Esophagus squamous epithelium (tissue), 5 donors: ENCODE measurements around the gene C6orf58. TPM values are rescaled to one million over a fixed set of nuclear protein-coding genes. Genes with fewer than 3 reads are reported as not detected.
A peak's percentile ranks its signal among the peaks of the same experiment; 100 is the strongest.

ENCODE experiments used
- DNase-seq: peaks from one replicate; lab custom pipeline; 2025; lab: John Stamatoyannopoulos, UW
- H3K27ac ChIP-seq, 4 donors: fragments of 200-600 bp; sonication (generic); one replicate each; pipeline ENCODE4 v1.5.1; 2016 to 2019; ENCODE audit warnings: mild to moderate bottlenecking in 1 of 4
- H3K27me3 ChIP-seq, 4 donors: fragments of 200-600 bp; sonication (generic); 1 replicate in 3 of 4; 2 replicates in 1 of 4; pipeline versions ENCODE4 v1.5.1 to v1.6.0; 2017 to 2021; ENCODE audit warnings: antibody characterized with exemption in 1 of 4
- H3K36me3 ChIP-seq, 3 donors: fragments of 200-600 bp; sonication (generic); one replicate each; pipeline ENCODE4 v1.5.1; 2016 to 2019
- H3K4me1 ChIP-seq, 3 donors: fragments of 200-600 bp; sonication (generic); one replicate each; pipeline ENCODE4 v1.5.1; 2017 to 2019
- H3K4me3 ChIP-seq, 4 donors: fragments of 200-600 bp; sonication (generic); 1 replicate in 3 of 4; 2 replicates in 1 of 4; pipeline ENCODE4 v1.5.1; 2016 to 2019; ENCODE audit warnings: mild to moderate bottlenecking in 2 of 4, moderate library complexity in 1 of 4
- H3K9me3 ChIP-seq, 3 donors: fragments of 200-600 bp; sonication (generic); one replicate each; pipeline ENCODE4 v1.5.1; 2016 to 2019
- POLR2A ChIP-seq, 4 donors: fragments of 450-650 bp; IDR thresholded peaks; one replicate each; pipeline ENCODE4 v1.6.1; 2017; ENCODE audit warnings: antibody characterized with exemption in 4 of 4, mild to moderate bottlenecking in 4 of 4, moderate library complexity in 3 of 4
- WGBS, 2 donors: methylation state at CpG; one replicate each; pipeline ENCODE4 v1.1.5; 2018; 5-methylcytosine and 5-hydroxymethylcytosine counted together
- intact Hi-C: fragments of 100-400 bp; cut with DNase I; formaldehyde crosslinking; loops from one replicate; pipeline ENCODE4 v1.15.0; 2022
- total RNA-seq, 4 donors: library from RNA; depleted of rRNA; stranded (reverse); fragments of >200 nt; gene quantifications; one replicate each; pipeline ENCODE4 v1.1.0, GENCODE V29; 2016
- TF ChIP-seq, protein P1 (sequence below), 6 experiments: fragments of 450-650 bp in 4 of 6; fragments of 200-600 bp in 2 of 6; sonication (generic) in 2 of 6; IDR thresholded peaks; one replicate each; pipeline ENCODE4 v1.5.1; 2016 to 2019; ENCODE audit warnings: antibody characterized with exemption in 6 of 6, mild to moderate bottlenecking in 4 of 6, moderate library complexity in 4 of 6
- donor health status: DM: yes; HTN: yes; CAD: no.

The C6orf58 gene
- total RNA-seq, 4 donors from 2014 or later = 0.85 TPM; not detected in 3

DNA sequence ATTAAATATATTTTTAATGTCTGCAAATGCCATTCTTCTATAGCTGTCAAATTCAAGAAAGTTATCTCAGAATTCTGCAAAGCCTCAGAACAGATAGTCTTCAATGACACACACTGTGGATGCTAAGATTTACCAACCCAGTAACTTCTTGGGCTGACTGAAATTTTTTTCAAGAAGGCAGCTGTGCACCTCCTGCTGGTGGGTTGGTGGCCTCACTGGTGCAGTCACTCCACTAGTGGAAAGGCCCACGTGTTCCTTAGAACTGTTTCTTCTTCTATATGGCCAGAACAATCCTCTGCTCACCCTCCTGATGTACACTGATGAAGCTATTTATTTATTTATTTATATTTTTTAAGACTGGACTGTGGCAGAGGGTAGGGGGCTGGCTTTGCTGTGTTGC lies 29.8 kb upstream of the C6orf58 start:
- intact Hi-C loops = no loop called here

DNA sequence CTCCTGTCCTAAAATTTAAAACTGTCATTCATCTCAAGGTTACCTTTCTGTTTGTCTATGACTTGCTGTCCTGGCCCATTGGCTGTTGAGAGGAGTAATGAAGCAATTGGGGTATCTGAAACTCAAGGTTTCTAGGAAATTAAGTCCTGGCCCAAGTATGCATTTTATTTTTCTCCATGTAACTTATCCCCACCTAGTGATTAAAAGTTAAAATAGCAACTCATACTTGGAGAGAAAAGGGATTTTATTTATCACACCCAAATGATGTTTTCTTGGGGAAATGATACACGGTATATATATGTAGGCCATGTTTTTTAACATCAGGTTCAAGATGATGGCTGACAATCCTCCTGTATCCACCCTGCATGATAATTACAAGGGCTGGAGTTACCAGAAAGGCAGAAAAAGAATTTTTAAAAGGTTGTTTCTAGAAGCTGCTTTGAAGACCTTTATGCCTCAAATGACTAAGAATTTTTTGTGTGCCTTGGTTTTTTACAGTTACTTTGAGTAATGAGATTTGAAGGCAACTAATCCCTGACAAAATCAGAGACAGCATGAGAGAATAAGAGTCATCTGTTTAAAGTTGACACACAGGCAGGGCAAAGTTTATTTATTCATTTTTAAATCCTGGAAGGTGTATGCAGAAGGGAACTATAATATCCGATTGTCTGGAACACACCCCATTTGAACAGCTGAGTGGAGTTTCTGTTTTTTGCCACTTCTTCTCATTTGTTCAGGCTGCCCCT lies 28.9 kb upstream of the C6orf58 start:
- TF ChIP-seq POLR2A (IDR thresholded peaks at IDR 0.05) = no peak
- TF ChIP-seq, protein P1, sequence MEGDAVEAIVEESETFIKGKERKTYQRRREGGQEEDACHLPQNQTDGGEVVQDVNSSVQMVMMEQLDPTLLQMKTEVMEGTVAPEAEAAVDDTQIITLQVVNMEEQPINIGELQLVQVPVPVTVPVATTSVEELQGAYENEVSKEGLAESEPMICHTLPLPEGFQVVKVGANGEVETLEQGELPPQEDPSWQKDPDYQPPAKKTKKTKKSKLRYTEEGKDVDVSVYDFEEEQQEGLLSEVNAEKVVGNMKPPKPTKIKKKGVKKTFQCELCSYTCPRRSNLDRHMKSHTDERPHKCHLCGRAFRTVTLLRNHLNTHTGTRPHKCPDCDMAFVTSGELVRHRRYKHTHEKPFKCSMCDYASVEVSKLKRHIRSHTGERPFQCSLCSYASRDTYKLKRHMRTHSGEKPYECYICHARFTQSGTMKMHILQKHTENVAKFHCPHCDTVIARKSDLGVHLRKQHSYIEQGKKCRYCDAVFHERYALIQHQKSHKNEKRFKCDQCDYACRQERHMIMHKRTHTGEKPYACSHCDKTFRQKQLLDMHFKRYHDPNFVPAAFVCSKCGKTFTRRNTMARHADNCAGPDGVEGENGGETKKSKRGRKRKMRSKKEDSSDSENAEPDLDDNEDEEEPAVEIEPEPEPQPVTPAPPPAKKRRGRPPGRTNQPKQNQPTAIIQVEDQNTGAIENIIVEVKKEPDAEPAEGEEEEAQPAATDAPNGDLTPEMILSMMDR (IDR thresholded peaks at IDR 0.05) = peak in 1 of 6 experiments; percentile 26
- no peak overlapping the region for H3K27ac ChIP-seq
- no peak overlapping the region for H3K4me3 ChIP-seq
- H3K36me3 ChIP-seq = no peaks in the 10 kb centered on the region
- H3K4me1 ChIP-seq = no peaks in the 10 kb centered on the region
- no peak for DNase-seq
- intact Hi-C loops = no loop called here
- WGBS, 2 donors = 37 to 41% methylated on average over 2 of the region's 2 CpGs
- H3K27me3 ChIP-seq = no peaks in the 10 kb centered on the region
- no peaks in the 10 kb centered on the region for H3K9me3 ChIP-seq

More for the DNA sequence above, 29.8 kb upstream of the C6orf58 start:
- no peak overlapping the region for H3K4me3 ChIP-seq
- no peaks in the 10 kb centered on the region for H3K36me3 ChIP-seq
- TF ChIP-seq POLR2A (IDR thresholded peaks at IDR 0.05) = no peak
- TF ChIP-seq, protein P1 (IDR thresholded peaks at IDR 0.05) = peak in 2 of 6 experiments; percentile 3 to 34
- no peak overlapping the region for H3K27ac ChIP-seq
- H3K9me3 ChIP-seq = no peaks in the 10 kb centered on the region
- no peaks in the 10 kb centered on the region for H3K27me3 ChIP-seq
- WGBS, 2 donors = 11 to 17% methylated on average over 1 of the region's 1 CpG
- H3K4me1 ChIP-seq = no peaks in the 10 kb centered on the region
- no peak for DNase-seq

DNA sequence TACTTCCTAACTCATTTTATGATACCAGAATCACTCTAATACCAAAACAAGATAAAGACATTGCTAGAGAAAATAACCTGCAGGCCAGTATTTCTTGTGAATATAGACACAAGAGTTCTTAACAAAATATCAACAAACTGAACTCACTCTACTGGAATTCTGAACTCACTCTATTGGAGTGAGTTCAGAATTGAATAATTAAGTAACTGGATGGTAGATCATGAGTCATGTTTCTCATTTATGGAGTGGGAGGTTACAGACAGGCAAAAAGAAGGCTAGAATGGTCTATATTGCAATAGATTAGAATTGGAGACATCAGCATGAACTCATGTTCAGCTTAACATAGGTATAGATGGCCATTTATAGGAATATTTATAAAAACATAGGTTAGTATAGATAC lies 26.6 kb upstream of the C6orf58 start:
- no peak for DNase-seq
- Histone ChIP-seq H3K27me3 (no peaks in the 10 kb centered on the region), H3K27ac (no peak overlapping the region), H3K4me3 (no peak overlapping the region), H3K4me1 (no peaks in the 10 kb centered on the region), H3K9me3 (no peaks in the 10 kb centered on the region), H3K36me3 (no peaks in the 10 kb centered on the region)
- intact Hi-C loops = no loop called here
- no peak for TF ChIP-seq POLR2A (IDR thresholded peaks at IDR 0.05)
- TF ChIP-seq, protein P1 (IDR thresholded peaks at IDR 0.05) = no peak

DNA sequence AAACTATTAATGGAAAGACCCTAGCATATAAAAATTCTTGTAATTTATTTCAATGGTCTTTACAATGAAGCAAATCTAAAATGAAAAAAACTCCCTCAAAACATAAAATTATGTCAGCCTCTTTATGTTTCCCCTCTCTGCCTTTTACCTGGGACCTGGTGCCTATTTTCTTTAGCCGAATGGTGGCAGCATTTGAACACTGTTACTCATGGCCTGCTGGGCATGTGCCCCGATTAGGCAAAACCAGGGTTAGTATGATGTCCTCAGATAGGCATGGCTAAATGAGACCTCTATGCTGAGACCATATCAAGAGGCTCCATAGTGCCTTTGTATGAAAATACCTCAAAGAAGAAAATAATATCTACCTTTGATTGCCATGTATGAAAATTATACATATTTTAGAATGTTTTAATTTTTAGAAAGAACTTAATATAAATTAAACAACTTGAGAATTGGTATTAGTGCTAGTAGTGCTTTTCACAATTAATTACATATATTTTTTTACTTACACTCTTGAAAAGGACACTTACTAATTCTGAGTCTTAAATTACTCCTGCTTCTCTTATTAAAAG lies 22.5 kb upstream of the C6orf58 start:
- TF ChIP-seq, protein P1 (IDR thresholded peaks at IDR 0.05) = peak in 4 of 6 experiments; percentile 19 to 54 (median 32)
- no peak for TF ChIP-seq POLR2A (IDR thresholded peaks at IDR 0.05)
- Histone ChIP-seq H3K4me1 (no peaks in the 10 kb centered on the region), H3K27me3 (no peaks in the 10 kb centered on the region), H3K4me3 (no peak overlapping the region), H3K9me3 (no peaks in the 10 kb centered on the region), H3K36me3 (no peaks in the 10 kb centered on the region), H3K27ac (no peak overlapping the region)
- DNase-seq = no peak
- intact Hi-C loops = loop anchor here (5.0 kb wide), 1 partner anchor 88 kb away; no protein-coding TSS in a partner anchor
- WGBS, 2 donors = 7 to 19% methylated on average over 2 of the region's 2 CpGs

DNA sequence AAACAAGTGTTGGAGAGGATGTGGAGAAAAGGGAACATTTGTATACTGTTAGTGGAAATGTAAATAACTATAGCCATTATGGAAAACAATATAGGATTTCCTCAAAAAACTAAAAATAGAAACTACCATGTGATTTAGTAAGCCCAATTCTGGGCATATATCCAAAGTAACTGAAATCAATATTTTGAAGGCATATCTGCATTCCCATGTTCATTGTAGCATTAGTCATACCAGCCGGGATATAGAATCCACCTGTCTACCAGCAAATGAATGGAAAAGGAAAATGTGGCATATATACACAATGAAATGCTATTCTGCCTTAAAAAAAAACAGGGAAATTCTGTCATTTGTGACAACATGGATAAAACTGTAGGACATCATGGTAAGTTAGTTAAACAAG lies 15.3 kb upstream of the C6orf58 start:
- Histone ChIP-seq H3K4me3 (no peak overlapping the region), H3K4me1 (no peaks in the 10 kb centered on the region), H3K9me3 (no peaks in the 10 kb centered on the region), H3K27me3 (no peaks in the 10 kb centered on the region), H3K27ac (no peak overlapping the region), H3K36me3 (no peaks in the 10 kb centered on the region)
- TF ChIP-seq POLR2A (IDR thresholded peaks at IDR 0.05) = no peak
- TF ChIP-seq, protein P1 (IDR thresholded peaks at IDR 0.05) = no peak
- intact Hi-C loops = no loop called here
- no peak for DNase-seq
- WGBS, 2 donors = 30 to 45% methylated on average over 1 of the region's 1 CpG
